GM21619 (cell line): ENCODE results near the gene ZNF189.

Source experiments
- ATAC-seq: cut with Tn5 transposase; IDR thresholded peaks from one replicate; pipeline ENCODE4 v1.9.1; 2021; ENCODE audit not compliant: unreplicated experiment

ZNF189 gene

GRCh38 chr9:101398068-101398929 lies at the start of gene ZNF189, which contains the start of gene MRPL50:
ZNF189 (plus strand) TSS chr9:101398851; CDS start chr9:101399157, 306 bp downstream.
MRPL50 (minus strand) TSS chr9:101398618; CDS start chr9:101398592, 26 bp downstream.
- peak; percentile 97 for ATAC-seq

GRCh38 chr9:101350285-101350684 lies 48.4 kb upstream of the ZNF189 start:
- no peak for ATAC-seq

- no peak for ATAC-seq
Measured at GRCh38 chr9:101352892-101353463, 45.7 kb upstream of the ZNF189 start.

GRCh38 chr9:101353683-101354082 lies 45.0 kb upstream of the ZNF189 start:
- no peak for ATAC-seq

GRCh38 chr9:101354143-101354764 lies 44.4 kb upstream of the ZNF189 start:
- no peak for ATAC-seq

GRCh38 chr9:101354765-101355708 lies 43.6 kb upstream of the ZNF189 start:
- ATAC-seq: no peak

GRCh38 chr9:101356619-101357018 lies 42.0 kb upstream of the ZNF189 start:
- no peak for ATAC-seq

- no peak for ATAC-seq
Measured at GRCh38 chr9:101359679-101360078, 39.0 kb upstream of the ZNF189 start.

- ATAC-seq: no peak
Measured at GRCh38 chr9:101360647-101361046, 38.0 kb upstream of the ZNF189 start.

- no peak for ATAC-seq
Measured at GRCh38 chr9:101362450-101362849, 36.2 kb upstream of the ZNF189 start.

GRCh38 chr9:101365181-101365580 lies 33.5 kb upstream of the ZNF189 start:
- ATAC-seq: no peak

- no peak for ATAC-seq
Measured at GRCh38 chr9:101366038-101366756, 32.5 kb upstream of the ZNF189 start.

- no peak for ATAC-seq
Measured at GRCh38 chr9:101367323-101367722, 31.3 kb upstream of the ZNF189 start.

GRCh38 chr9:101369286-101369685 lies 29.4 kb upstream of the ZNF189 start:
- no peak for ATAC-seq

GRCh38 chr9:101369884-101370531 lies 28.6 kb upstream of the ZNF189 start:
- ATAC-seq: no peak

GRCh38 chr9:101371813-101372212 lies 26.8 kb upstream of the ZNF189 start:
- no peak for ATAC-seq

- ATAC-seq: no peak
Measured at GRCh38 chr9:101372327-101373118, 26.1 kb upstream of the ZNF189 start.

- ATAC-seq: no peak
Measured at GRCh38 chr9:101375546-101375945, 23.1 kb upstream of the ZNF189 start.
